ENCODE results near the gene RSU1. TPM values are rescaled to one million over a fixed set of nuclear protein-coding genes. Genes with fewer than 3 reads are reported as not detected.

RSU1 gene
- total RNA-seq, 1 donor from 2014 or later, result 77.8 TPM

- Histone ChIP-seq H3K4me3 (no peak overlapping the region), H3K36me3 (peaks cover 7% of the 10 kb centered on the region), H3K9me3 (no peaks in the 10 kb centered on the region), H3K27ac (no peak overlapping the region), H3K27me3 (no peaks in the 10 kb centered on the region), H3K4me1 (no peaks in the 10 kb centered on the region)
- TF ChIP-seq, protein P1, sequence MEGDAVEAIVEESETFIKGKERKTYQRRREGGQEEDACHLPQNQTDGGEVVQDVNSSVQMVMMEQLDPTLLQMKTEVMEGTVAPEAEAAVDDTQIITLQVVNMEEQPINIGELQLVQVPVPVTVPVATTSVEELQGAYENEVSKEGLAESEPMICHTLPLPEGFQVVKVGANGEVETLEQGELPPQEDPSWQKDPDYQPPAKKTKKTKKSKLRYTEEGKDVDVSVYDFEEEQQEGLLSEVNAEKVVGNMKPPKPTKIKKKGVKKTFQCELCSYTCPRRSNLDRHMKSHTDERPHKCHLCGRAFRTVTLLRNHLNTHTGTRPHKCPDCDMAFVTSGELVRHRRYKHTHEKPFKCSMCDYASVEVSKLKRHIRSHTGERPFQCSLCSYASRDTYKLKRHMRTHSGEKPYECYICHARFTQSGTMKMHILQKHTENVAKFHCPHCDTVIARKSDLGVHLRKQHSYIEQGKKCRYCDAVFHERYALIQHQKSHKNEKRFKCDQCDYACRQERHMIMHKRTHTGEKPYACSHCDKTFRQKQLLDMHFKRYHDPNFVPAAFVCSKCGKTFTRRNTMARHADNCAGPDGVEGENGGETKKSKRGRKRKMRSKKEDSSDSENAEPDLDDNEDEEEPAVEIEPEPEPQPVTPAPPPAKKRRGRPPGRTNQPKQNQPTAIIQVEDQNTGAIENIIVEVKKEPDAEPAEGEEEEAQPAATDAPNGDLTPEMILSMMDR (IDR thresholded peaks at IDR 0.05), result no peak
- DNase-seq (no peak), ATAC-seq (no peak)
- intact Hi-C loops (cut with DNase I), result no loop called here
Measured at GRCh38 chr10:16741540-16741939, 75.7 kb downstream of the RSU1 start.

DNA sequence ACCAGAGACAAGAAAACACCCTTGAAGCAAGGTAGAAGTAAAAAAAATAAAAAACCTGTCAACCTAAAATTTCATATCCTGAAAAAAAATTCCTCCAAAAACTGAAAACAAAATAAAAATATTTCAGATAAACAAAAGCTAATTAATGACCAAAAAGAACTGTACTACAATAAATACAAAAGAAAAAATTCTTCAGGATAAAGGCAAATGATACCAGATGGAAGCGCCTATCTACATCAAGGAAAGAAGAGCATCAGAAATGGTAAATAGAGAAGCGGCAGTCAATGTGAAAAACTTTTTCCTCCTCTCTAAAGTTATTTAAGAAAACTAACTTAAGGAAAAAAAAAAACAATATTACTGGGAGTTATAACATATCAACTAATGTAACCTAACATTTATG, 79.8 kb downstream of the RSU1 start:
- intact Hi-C loops (cut with DNase I), result no loop called here
- Histone ChIP-seq H3K4me3 (no peak overlapping the region), H3K4me1 (no peaks in the 10 kb centered on the region), H3K36me3 (no peaks in the 10 kb centered on the region), H3K9me3 (no peaks in the 10 kb centered on the region), H3K27ac (no peak overlapping the region), H3K27me3 (no peaks in the 10 kb centered on the region)
- TF ChIP-seq, protein P1 (IDR thresholded peaks at IDR 0.05), result no peak
- no peak for ATAC-seq
- DNase-seq, result no peak

GRCh38 chr10:16735671-16736070, 81.6 kb downstream of the RSU1 start:
- DNase-seq (no peak), ATAC-seq (no peak)
- TF ChIP-seq, protein P1 (IDR thresholded peaks at IDR 0.05), result no peak
- Histone ChIP-seq H3K36me3 (no peaks in the 10 kb centered on the region), H3K27me3 (no peaks in the 10 kb centered on the region), H3K9me3 (no peaks in the 10 kb centered on the region), H3K27ac (no peak overlapping the region), H3K4me3 (no peak overlapping the region), H3K4me1 (no peaks in the 10 kb centered on the region)
- intact Hi-C loops (cut with DNase I), result no loop called here

- Histone ChIP-seq H3K4me3 (no peak overlapping the region), H3K36me3 (no peaks in the 10 kb centered on the region), H3K27me3 (no peaks in the 10 kb centered on the region), H3K27ac (no peak overlapping the region), H3K9me3 (no peaks in the 10 kb centered on the region), H3K4me1 (no peaks in the 10 kb centered on the region)
- TF ChIP-seq, protein P1 (IDR thresholded peaks at IDR 0.05), result no peak
- DNase-seq, result no peak
- intact Hi-C loops (cut with DNase I), result no loop called here
- no peak for ATAC-seq
Measured at GRCh38 chr10:16732376-16732775, 84.8 kb downstream of the RSU1 start.

- no peak overlapping the region for H3K27ac ChIP-seq
- TF ChIP-seq, protein P1 (IDR thresholded peaks at IDR 0.05), result no peak
- ATAC-seq (no peak), DNase-seq (no peak)
- no peak overlapping the region for H3K4me3 ChIP-seq
- no peaks in the 10 kb centered on the region for H3K27me3 ChIP-seq
- no peaks in the 10 kb centered on the region for H3K4me1 ChIP-seq
- no peaks in the 10 kb centered on the region for H3K9me3 ChIP-seq
- intact Hi-C loops (cut with DNase I), result no loop called here
- peaks cover 6% of the 10 kb centered on the region for H3K36me3 ChIP-seq
Measured at GRCh38 chr10:16728266-16728665, 89.0 kb downstream of the RSU1 start.

- Histone ChIP-seq H3K4me3 (no peak overlapping the region), H3K4me1 (no peaks in the 10 kb centered on the region), H3K27me3 (no peaks in the 10 kb centered on the region), H3K9me3 (no peaks in the 10 kb centered on the region), H3K27ac (no peak overlapping the region), H3K36me3 (peaks cover 6% of the 10 kb centered on the region)
- ATAC-seq (no peak), DNase-seq (no peak)
- intact Hi-C loops (cut with DNase I), result no loop called here
- TF ChIP-seq, protein P1 (IDR thresholded peaks at IDR 0.05), result no peak
Measured at GRCh38 chr10:16727666-16728065, 89.6 kb downstream of the RSU1 start.

Data from upper lobe of right lung (tissue), 1 donor.